Measurements from ENCODE around the gene LCK. TPM values are rescaled to one million over a fixed set of nuclear protein-coding genes. Genes with fewer than 3 reads are reported as not detected.

LCK gene
- polyA plus RNA-seq, 10 donors, result 0.26 to 14.1 (median 0.74) TPM

DNA sequence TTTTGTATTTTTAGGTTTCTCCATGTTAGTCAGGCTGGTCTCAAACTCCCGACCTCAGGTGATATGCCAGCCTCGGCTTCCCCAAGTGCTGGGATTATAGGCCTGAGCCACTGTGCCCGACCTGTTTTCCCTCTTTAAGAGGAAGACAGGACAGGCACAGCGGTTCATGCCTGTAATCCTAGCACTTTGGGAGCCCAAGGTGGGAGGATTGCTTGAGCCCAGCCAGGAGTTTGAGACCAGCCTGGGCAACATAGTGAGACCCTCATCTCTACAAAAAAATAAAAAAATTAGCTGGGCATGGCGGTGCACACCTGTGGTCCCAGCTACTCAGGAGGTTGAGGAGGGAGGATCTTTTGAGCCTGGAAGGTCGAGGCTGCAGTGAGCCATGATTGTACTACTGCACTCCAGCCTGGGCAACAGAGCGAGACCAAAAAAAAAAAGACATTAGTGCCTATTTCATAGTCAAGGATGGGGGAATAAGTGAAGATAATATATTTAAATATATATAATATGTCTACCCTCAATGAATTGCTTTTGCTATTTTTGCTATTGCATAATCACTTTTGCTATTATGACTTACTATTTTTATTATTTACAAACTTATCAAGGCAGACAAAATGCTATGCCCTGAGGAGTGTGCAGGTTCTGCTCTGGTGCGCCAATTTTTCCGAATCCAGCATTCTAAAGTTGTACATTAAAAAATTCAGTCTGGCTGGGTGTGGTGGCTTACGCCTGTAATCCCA, 67.2 kb downstream of the LCK start:
- DNase-seq, result no peak

DNA sequence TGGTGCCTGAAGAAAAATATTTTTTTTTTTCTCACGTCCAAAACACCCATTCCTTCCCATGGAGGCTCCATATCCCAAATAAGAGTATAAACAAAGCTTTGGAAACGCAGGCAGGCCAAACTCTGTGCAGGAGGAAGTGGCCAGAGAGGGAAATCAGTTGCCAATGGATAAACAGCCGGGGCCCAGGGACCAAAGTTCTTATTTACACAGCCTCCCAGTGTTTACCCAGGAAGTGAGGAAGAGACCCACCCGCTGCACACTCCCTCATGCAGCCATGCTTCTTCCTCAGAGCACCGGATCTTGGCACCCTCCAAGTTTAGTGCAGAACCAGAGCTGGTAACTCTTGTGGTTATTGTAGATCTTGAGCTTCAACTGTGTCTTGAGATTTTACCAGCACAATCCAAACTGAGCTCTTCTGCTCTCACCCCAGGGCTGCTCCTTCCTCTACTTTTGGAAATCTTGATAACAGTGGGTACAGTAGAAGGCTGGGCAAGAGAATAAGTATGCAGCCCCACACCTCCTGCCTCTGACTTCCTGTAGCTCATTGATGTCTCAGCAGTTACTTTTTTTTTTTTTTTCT, 70.7 kb downstream of the LCK start:
- DNase-seq, result no peak

GRCh38 chr1:32327204-32327603, 76.1 kb downstream of the LCK start:
- DNase-seq, result no peak

GRCh38 chr1:32329931-32330466, 78.9 kb downstream of the LCK start:
- DNase-seq, result no peak

DNA sequence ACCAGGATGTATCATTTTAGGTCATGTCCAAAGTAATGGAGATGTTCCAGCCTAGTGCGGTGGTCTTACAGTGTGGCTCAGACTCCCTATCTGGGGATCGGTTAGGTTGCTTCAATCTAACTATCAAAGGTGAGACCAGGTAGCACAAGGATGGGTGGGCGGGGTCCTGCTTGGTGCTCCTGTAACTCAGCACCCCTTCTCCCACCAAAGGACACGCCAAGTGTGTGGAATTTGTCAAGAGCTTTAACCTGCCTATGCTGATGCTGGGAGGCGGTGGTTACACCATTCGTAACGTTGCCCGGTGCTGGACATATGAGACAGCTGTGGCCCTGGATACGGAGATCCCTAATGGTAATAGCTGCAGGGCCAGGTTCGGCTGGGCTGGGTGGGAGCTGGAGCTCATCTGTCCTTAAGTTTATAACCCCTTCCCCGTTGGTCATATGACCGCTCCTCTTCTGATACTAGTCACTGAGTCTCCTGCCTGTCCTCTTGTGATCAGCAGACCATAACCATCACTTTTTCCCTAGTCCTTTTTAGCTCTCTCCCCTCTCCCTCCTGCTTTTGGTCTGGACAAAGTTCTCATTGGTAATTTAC, 79.6 kb downstream of the LCK start:
- no peak for DNase-seq

- DNase-seq, result no peak
These were observed 80.5 kb downstream of the LCK start for GRCh38 chr1:32331549-32331948.

GRCh38 chr1:32332290-32333079, 81.4 kb downstream of the LCK start:
- no peak for DNase-seq

- no peak for DNase-seq
These were observed 82.3 kb downstream of the LCK start for GRCh38 chr1:32333251-32333963.

- no peak for DNase-seq
These were observed 83.3 kb downstream of the LCK start for GRCh38 chr1:32334274-32334861.

DNA sequence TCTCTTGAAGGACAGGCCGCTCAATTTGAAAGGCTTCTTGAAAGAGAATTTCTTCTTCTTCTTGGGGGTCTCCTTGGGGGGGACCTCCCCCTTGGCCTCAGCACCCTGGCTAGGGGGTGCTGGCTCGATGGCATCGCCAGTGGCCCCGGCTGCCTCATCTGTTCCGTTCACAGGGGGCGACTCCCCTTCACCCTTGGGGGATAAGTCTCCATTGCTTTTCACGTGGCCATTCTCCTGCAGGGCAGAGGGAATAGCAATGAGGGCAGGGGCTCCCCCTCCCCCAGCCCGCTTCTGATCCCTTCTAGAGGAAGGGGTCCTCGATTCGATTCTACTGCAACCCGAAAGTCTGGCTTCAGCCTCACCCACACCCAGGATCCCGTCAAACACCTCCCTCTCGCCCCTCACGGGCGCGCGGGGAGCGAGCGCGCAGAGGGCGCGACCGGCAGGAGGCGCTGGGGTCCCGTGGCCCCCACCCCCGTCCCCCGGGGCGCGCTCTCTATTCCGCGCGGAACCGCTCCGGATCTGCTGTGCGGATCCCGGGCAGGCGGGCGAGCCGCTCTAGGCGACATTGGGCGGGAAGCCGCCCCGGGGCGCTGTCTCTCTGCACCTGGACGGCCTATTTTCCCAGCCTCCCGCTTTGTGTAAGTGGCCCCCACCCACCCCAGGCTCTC, 83.9 kb downstream of the LCK start:
- peak in 2 of 3 donors; percentile 41 to 77 for DNase-seq

DNA sequence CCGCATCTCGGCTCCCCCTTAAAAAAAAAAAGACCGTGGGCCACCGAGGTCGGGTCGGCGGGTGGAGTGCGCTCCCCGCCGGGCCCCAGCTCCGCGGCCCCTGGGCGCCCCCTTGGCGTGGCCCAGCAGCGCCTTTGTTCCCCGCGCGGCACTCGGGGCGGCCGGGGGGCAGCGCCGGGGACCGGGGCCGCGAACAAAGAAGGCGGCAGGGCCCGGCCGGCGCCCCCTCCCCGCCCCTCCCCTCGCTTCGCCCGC, 84.4 kb downstream of the LCK start:
- no peak for DNase-seq

Other genes starting within 250 kb of the LCK start
- 100 to 1,000 TPM; 120 to 169 (median 138) TPM for gene KHDRBS1, start 237.4 kb upstream of the LCK start, polyA plus RNA-seq (ENCODE audit: insufficient read length in 10 of 10)
- 10 to 100 TPM; 11.6 to 19.1 (median 13.2) TPM for gene TMEM39B, start 178.3 kb upstream of the LCK start, polyA plus RNA-seq (ENCODE audit: insufficient read length in 10 of 10)
- 10 to 100 TPM; 20.4 to 35.1 (median 25.1) TPM for gene KPNA6, start 143.2 kb upstream of the LCK start, polyA plus RNA-seq (ENCODE audit: insufficient read length in 10 of 10)
- gene TXLNA, start 71.6 kb upstream of the LCK start, polyA plus RNA-seq (ENCODE audit: insufficient read length in 10 of 10), result 10 to 100 TPM; 27.8 to 44.4 (median 33.7) TPM
- gene CCDC28B, start 50.7 kb upstream of the LCK start, polyA plus RNA-seq (ENCODE audit: insufficient read length in 10 of 10), result 10 to 100 TPM; 28.8 to 60.1 (median 46.8) TPM
- 1 to 10 TPM; 2.0 to 4.9 (median 3.1) TPM for gene IQCC, start 45.6 kb upstream of the LCK start, polyA plus RNA-seq (ENCODE audit: insufficient read length in 10 of 10)
- under 1 TPM; 0.19 to 0.94 (median 0.31) TPM for gene DCDC2B, start 42.2 kb upstream of the LCK start, polyA plus RNA-seq (ENCODE audit: insufficient read length in 10 of 10)
- 10 to 100 TPM in 4 of 10 donors, 1 to 10 TPM in 6; 8.0 to 16.0 (median 9.1) TPM for gene TMEM234, start 28.9 kb upstream of the LCK start, polyA plus RNA-seq (ENCODE audit: insufficient read length in 10 of 10)
- gene EIF3I, start 28.9 kb upstream of the LCK start, polyA plus RNA-seq (ENCODE audit: insufficient read length in 10 of 10), result 100 to 1,000 TPM; 146 to 185 (median 164) TPM
- gene FAM167B, start 4.0 kb upstream of the LCK start, polyA plus RNA-seq (ENCODE audit: insufficient read length in 10 of 10), result 1 to 10 TPM; 2.1 to 6.7 (median 3.9) TPM
- gene HDAC1, start 40.8 kb downstream of the LCK start, polyA plus RNA-seq (ENCODE audit: insufficient read length in 10 of 10), result 10 to 100 TPM; 27.5 to 50.3 (median 41.3) TPM
- gene MARCKSL1, start 85.0 kb downstream of the LCK start, polyA plus RNA-seq (ENCODE audit: insufficient read length in 10 of 10), result 100 to 1,000 TPM; 129 to 217 (median 146) TPM
- gene FAM229A, start 111.2 kb downstream of the LCK start, polyA plus RNA-seq (ENCODE audit: insufficient read length in 10 of 10), result 1 to 10 TPM; 1.7 to 8.1 (median 4.7) TPM
- 1 to 10 TPM in 6 of 10 donors, under 1 TPM in 4; 0.82 to 5.1 (median 1.8) TPM for gene TSSK3, start 111.3 kb downstream of the LCK start, polyA plus RNA-seq (ENCODE audit: insufficient read length in 10 of 10)
- 10 to 100 TPM; 34.3 to 43.8 (median 40.0) TPM for gene BSDC1, start 143.2 kb downstream of the LCK start, polyA plus RNA-seq (ENCODE audit: insufficient read length in 10 of 10)
- under 1 TPM; 0.07 to 0.22 (median 0.14) TPM for gene ZBTB8B, start 213.8 kb downstream of the LCK start, polyA plus RNA-seq (ENCODE audit: insufficient read length in 10 of 10)